NCI-H146 treated with DMSO at 0.1 percent for 48 hours (cell line): ENCODE measurements around the gene TBC1D2.

ENCODE experiments used
- DNase-seq: peaks from one replicate; lab custom pipeline; 2025; ENCODE audit not compliant: unreplicated experiment; lab: John Stamatoyannopoulos, UW

Gene TBC1D2

DNA sequence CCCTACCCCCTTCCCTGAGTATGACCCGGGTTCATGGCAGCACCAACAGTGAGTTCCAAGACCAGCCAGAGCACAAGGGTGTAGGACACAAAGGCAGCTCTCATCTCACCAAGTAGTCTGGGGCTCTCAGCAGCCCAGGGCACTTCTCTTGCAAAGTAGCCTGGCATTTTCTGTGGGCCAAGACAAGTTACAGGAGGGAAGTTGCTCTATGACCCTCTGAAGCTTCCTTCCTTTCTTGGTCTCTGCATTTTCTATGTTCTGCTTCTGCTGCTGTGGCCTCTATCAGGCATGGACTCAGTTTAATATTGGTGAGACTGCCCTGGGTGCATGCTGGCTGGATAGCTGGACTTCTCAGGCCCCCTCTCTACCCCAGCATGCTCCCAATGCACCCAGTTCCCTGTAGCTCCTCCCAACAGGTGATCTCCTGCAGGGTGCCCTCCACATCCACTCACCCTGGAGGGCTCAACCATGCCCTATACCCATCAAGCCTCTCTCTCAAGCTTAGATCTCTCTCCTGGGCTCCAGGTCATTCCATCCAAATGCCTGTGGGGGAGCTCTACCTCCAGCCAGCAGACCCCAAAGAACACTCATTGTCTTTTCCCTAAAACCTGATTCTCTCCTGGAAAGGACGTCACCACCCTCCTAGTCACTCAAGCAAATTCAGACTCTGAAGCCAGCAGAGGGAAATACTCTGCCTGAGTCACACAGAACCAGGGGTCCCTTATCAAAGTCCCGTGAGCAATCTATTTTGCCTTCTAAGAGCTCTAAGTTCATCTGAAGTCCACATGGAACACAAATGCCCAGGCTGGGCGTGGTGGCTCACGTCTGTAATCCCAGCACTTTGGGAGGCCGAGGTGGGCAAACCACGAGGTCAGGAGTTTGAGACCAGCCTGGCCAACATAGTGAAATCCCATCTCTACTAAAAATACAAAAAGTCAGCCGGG is 13.8 kb downstream of the TBC1D2 start:
- no peak for DNase-seq

- DNase-seq, result no peak
These were observed 15.0 kb downstream of the TBC1D2 start for GRCh38 chr9:98240475-98240874.

- DNase-seq, result no peak
These were observed 18.5 kb downstream of the TBC1D2 start for GRCh38 chr9:98236901-98237487.

DNA sequence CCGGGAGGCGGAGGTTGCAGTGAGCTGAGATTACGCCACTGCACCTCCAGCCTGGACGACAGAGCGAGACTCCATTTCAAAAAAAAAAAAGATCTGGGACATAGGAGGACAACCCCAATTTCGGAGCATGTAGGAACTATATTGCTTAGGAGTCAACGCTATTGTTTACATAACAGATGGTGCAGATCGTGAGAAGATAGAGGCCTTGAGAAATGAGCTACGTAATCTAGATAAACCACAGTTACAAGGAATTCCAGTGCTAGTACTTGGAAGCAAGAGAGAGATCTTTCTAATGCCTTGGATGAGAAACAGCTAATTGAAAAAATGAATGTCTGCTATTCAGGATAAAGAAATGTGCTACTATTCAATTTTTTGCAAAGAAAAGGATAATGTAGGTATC is 20.3 kb downstream of the TBC1D2 start:
- no peak for DNase-seq

DNA sequence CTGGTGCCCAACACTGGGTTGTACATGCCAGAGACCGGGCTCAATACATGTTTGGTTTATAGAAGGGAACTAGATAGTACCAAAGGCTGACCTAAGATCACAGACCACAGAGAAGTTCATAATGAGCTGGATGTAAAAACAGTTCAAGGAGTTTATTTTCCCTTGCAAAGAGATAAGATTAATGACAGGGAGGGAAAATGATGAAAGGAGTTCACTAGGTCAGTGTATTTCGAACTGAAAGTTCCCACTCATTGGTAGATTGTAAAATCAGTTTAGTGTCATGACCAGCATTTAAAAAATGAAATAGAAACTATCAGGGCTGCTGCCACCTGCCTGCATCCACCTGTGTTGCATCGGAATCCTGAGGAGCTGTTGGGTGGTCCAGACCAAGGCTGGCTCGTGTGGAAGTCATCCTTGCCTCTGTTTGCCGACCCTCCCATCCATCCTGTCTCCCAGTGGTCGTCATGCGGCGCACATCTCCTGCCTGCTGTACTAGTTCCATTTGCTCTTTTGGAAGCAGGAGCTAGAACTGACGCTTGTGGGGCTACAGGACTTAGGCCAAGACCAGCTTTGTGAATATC is 21.1 kb downstream of the TBC1D2 start:
- no peak for DNase-seq

- no peak for DNase-seq
These were observed 22.5 kb downstream of the TBC1D2 start for GRCh38 chr9:98232926-98233325.

DNA sequence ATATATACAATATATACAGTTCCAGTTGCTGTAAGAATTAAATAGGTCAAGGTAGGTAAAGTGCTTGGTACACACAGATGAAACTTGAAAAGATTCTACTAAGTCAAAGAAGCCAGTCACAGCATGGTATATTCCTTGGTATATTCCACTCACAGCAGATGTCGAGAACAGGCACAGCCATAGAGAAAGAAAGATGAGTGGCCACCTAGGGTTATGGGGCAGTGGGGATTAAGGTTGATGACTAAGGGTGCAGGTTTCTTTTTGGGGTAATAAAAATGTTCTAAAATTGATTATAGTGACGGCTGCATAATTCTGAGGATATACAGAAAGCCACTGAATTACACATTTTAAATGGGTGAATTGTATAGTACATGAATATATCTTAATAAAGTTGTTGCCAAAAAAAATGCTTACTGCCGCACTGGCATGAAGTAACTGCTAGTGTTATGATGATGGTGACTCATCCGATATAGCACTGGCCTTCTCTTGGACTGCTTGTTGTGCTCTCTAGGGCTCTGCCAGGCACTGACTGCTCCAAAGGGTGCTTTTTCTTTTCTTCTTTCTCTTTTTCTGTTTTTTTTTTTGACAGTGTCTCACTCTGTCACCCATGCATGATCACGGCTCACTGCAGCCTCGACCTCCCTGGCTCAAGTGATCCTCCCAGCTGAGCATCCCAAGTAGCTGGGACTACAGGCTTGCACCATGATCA is 23.5 kb downstream of the TBC1D2 start:
- no peak for DNase-seq

GRCh38 chr9:98230789-98231188 is 24.7 kb downstream of the TBC1D2 start:
- DNase-seq, result no peak

GRCh38 chr9:98230304-98230703 is 25.1 kb downstream of the TBC1D2 start:
- no peak for DNase-seq

DNA sequence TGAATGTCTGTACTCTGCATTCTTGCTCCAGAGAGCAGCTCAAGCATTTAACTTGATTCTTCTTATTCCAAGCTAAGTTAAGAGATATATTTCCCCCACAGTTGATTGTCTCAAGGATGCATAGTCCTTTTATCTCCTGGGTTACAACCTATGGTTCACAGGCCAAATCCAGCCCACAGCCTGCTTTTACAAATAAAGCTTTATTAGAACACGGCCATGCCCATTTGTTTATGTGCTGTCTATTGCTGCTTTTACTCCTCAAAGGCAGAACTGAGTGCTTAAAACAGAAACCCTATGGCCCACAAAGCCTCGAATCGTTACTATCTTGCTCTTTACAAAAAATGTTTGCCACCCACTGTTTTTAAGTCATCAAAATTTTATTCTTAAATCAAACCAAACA is 25.8 kb downstream of the TBC1D2 start:
- no peak for DNase-seq

- no peak for DNase-seq
These were observed 26.4 kb downstream of the TBC1D2 start for GRCh38 chr9:98229090-98229395.

DNA sequence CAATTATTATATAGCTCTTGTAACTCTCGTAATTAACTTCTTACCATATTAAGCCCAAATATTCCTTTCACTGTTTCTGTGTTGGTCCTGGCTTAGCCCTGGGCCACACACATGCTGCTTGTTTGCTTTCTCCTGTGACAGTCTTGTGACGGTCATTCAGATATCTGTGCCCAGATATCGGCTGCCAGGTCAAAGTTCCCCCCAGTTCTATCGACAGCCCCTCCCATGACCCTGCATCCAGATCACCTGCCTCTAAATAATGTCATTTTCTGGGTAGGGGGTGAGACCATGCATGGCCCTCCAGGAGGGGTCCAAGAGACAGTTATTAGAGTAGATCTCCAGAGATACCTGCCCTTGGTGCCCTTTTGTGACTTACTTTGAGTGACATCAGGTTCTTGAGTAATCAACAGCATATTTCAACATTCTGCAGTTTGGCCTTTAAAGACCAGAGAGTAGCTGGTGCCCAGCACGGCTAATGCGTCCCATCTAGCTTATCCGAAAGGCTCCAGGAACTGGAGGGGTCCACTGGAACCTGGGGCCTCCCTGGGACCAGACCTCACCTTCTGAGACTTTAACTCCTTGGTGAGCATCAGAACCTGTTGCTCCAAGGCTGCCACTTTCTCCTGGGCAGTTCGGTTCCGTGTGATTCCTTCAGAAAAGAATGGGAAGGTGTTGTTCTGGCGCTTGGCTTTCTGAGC is 26.9 kb downstream of the TBC1D2 start:
- DNase-seq, result no peak

- DNase-seq, result no peak
These were observed 27.6 kb downstream of the TBC1D2 start for GRCh38 chr9:98227883-98228282.

GRCh38 chr9:98226957-98227356 is 28.5 kb downstream of the TBC1D2 start:
- DNase-seq, result no peak

GRCh38 chr9:98226516-98226915 is 28.9 kb downstream of the TBC1D2 start:
- no peak for DNase-seq

GRCh38 chr9:98225015-98225442 is 30.4 kb downstream of the TBC1D2 start:
- no peak for DNase-seq

DNA sequence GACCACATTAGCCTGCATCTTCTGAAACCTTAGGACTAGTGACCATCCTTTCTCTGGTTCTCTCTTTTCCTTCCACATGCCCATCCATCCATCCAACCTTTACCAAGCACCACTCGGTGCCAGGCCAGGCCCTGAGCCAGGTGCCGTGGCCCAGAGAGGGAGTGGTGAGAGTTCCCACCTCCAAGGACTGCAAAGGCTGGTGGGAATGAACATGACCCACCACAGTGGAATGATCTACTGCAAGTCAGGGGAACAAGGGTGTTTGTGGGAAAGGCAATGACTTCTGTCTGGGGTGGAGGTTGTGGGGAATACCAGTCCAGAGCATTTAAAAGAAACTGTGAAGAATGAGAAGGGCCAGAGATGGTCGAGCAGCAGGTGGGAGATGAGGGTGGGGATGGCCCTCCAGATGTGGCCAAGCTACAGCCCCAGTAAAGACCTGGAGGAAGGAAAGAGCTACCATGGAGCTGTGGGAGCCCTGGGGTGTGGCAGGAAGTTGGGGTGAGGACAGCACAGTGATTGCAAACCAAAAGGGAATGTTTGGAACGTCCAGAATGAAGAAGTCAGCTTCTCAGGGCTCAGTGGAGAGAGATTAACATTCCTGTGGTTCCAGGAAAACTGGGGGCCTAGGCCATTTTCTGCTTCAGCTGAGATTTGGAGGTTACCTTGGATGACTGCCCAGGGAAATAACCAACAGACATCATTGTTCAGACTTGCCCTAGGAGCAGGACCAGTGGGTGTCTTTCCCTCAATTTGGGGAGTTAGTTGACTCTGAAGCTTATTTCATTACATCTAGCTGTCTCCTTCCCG is 32.4 kb downstream of the TBC1D2 start:
- DNase-seq, result no peak

DNA sequence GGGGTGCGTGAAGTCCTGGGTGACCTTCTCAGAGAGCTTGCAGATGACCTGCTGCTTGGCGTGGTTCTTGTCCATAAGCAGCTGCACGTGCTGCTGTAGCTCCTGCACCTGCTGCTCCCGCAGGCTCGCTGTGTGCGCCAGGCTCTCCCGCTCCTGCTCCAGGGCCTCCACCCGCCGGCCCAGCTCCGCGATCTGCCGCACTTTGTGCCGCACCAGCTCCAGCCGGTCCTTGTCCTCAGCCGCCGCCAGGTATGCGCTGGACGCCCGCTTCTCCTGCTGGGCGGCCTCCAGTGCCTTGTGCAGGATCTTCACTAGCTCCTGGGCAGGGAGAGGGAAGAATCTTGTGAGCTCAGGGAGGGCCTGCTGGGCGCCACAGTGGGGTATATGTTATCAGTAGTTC is 34.5 kb downstream of the TBC1D2 start:
- DNase-seq, result no peak

DNA sequence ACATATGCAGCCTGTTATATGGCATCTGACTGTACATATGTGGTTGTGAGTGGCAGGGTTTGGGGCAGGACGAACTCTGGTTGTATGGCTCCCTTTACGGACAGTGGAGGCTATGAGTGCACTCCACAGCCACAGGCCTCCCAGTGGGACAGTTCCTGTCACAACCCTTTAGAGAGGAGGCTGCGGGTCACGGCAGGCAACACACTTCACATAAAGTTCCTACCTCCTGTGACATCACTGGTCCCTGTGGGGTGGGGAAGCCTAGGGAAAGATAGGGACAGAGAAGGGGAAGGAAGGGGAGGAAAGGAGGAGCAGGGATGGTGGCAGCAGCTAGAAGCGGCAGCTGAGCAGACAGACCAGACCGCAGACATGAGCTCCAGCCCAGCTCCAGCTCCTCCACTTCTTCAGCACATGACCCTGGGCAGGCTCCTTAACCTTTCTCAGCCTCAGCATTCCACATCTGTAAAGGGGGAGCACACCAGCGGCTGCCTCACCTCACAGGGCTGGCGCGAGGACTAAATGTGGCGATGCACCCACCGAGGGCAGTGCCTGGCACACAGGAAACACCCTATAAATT is 35.6 kb downstream of the TBC1D2 start:
- DNase-seq, result no peak

DNA sequence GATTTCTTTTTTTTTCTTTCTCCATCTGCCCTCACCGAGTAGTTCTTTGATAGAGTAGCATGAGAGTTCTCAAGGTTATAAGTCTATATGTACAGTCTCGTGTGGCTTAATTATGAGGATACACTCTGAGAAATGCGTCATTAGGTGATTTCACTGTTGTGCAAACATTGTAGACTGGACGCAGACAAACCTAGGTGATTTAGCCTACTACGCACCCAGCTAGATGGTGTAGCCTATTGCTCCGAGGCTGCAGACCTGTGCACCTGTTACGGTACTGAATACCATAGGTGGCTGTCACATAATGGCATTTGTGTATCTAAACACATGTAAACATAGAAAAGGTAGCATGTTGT is 36.1 kb downstream of the TBC1D2 start:
- DNase-seq, result no peak
